EL (cell line): ENCODE results near the gene MATN1.
"Not testable (repeated sequence)": the region's sequence is repeated elsewhere in the genome, so short reads cannot be mapped to it uniquely, and the experiment has no call there.

Experiments
- DNase-seq: peaks from one replicate; pipeline ENCODE4 v3.0.0-alpha.2; 2016

Gene MATN1, protein sequence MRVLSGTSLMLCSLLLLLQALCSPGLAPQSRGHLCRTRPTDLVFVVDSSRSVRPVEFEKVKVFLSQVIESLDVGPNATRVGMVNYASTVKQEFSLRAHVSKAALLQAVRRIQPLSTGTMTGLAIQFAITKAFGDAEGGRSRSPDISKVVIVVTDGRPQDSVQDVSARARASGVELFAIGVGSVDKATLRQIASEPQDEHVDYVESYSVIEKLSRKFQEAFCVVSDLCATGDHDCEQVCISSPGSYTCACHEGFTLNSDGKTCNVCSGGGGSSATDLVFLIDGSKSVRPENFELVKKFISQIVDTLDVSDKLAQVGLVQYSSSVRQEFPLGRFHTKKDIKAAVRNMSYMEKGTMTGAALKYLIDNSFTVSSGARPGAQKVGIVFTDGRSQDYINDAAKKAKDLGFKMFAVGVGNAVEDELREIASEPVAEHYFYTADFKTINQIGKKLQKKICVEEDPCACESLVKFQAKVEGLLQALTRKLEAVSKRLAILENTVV

DNA sequence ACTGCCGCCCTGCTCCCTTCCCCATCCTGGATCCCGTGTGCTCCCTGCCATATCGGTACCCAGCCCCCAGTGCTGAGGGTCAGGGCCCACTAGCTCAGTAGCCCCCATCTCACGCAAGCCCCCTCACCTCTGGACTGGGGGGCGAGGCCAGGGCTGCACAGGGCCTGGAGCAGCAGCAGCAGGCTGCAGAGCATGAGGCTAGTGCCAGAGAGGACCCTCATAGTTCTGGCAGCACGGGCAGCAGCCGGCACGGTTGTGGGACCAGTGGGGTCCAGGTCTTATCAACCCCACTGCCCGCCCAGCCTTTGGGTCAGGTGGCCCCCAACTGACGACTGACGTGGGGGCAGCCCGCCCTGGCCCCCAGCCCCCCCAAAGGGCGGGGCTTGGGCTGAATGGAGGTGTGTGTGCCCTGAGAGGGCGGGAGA, at the start of gene MATN1:
Gene MATN1 (minus strand): TSS at position 255 of the 425 bp plus-strand sequence. CDS start 34 bp downstream, at position 221.
- DNase-seq, result no peak

DNA sequence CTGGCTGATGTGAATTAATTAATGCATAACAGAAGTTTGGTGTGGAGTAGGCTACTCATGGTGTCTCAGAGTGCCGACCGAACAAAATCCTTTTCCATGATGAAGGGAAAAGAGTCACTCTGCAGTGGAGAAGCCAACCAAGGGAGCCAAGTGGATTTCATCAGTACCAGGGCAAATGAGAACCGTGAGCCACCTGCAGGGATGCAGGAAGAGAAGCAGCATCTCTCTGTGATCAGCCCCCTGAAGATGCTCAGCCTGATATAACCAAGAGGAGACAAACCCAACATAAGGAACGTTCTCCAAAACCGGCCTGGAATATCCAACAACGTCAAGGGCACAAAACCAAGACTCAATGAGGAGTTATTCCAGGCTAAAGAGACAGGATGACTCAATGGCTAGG, 47.6 kb upstream of the MATN1 start:
- no peak for DNase-seq

DNA sequence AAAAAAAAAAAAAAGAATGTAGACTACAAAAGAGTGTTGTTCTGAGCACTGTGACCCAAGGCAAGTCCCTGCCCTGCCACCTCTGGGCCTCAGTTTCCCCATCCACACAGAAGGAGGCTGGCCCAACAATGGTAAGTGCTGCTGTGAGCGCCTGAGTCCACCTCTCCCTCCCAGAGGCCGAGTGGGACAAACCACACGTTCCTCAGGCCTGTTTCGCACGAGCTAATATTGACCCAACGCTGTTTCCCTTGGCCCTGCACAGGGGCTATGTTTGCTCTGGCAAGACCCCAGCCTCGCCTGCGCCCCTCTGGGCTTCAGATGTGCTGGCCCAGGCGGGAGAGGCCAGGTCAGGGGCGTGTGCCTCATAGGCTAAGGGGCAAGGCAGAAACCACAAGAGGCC, 46.8 kb upstream of the MATN1 start:
- no peak for DNase-seq

DNA sequence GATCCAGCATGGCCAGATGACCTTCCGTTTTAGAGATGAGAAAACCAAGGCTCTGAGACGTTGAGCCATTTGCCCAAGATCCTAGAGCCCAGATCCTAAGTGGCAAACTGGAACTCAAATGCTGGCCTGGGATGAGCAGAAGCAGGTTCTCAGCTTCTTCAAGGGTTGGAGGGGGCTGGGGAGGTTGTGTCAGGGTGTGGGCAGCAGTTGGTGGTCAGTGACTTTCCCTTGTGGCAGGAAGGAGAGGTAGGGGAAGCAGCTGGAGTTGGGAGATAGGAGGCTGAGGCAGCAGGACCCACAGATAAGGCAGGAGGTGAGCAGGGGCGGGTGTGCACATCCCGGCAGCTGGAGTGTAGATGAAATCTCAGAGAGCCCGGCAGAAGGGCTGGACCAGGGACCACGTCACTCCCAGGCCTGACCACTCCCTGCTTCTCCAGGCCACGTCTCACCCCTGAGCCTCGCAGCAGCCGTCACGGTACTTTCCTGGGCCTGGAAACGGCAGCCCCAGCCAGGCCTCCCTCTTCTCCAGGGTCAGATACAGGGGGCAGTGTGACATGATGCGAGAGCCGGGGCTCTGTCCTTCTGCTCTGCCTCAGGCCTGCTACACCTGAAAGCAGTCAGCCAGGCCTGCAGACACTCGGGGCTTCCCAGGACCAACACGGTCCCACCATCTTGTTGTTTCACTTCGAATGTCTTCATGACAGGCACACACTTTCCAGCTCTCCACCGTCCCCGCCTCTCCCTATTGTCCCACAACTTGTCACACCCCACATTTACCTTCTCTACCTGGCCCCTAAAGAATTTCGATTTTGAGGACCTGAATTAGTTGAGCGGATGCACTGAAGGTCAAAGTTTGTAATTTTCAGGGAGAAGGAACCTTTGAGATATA, 45.7 kb upstream of the MATN1 start:
- no peak for DNase-seq

DNA sequence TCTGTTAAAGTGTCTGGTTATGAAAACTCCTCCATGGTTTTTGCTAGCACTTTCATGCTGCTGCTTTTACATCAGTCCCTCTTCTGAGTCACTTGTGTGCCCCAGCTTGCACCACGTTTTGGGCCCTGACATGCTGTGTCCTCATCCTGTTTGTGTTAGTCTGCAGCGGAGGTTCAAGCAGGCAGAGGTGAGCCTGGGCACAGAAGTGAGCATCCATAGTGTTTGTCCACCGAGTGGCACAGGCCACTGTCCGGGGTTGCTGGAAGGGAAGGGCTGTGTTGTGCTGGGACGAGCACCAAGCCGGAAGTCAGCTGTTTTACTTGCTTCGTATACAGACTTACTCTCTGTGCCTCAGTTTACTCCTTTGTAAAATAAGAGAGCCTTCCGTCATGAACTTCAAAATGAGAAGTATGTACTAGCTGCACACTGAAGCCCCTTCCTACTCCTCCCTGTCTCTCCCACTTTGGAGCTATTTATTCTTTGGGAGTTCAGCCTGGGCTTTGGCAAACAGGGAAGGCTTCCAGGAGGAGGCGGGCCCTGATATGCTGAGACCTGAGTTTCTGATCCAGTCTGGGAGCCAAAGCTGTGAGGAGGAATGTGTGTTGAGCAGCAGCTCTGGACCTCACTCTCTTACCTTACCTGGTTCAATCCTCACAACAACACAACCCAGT, 44.9 kb upstream of the MATN1 start:
- DNase-seq, result no peak

DNA sequence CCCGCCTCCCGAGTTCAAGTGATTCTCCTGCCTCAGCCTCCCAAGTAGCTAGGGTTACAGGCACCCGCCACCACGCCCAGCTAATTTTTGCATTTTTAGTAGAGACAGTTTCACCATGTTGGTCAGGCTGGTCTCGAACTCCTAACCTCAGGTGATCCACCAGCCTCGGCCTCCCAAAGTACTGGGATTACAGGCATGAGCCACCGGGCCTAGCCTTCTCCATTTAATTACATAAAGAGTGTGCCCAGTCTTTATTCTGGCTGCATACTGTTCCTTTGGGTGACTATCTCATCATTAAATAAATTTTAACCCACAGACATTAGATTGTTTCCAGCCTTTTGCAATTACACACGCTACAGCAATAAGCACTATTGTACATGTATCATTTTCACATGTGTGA, 43.6 kb upstream of the MATN1 start:
- not testable (repeated sequence) for DNase-seq

DNA sequence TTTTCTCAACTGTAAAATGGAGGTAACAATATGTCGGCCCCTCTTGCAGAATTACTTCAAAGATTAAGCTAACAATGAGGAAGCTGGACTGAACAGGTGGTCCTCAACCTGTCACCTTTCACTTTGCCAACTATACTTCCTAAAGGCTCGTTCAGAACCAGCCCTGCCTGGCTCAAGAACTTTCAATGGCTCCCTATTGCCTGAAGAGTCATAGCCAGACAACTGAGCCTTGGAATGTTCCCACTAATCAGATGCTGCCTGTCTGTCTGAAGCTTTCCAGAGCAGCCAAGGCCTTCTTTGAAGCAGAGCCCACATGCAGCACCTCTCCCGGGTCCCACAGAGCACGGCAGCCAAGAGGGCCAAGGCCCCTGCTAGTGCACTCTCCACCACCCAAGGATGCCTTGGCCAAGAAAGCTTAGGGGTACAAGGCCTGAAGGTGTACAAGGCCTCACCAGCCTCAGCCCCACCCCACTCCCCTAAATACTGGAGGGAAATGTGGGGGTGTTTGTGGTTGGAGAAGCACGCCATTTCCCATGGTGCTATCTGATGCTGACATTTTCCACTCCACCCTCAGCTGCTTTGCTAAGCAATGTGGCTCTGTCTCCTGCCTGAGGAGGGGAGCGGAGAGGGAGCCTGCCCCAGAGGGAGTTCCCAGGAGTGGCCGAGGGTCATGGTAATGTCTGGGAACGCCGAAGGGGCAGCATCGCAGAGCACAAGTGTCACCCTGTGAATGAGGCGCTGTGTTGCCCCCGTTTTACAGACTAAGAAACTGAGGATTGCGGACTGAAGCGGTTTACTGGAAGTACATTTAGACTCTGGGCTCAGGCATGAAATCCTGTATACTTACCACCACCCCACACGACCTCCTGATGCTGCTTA, 42.4 kb upstream of the MATN1 start:
- no peak for DNase-seq

DNA sequence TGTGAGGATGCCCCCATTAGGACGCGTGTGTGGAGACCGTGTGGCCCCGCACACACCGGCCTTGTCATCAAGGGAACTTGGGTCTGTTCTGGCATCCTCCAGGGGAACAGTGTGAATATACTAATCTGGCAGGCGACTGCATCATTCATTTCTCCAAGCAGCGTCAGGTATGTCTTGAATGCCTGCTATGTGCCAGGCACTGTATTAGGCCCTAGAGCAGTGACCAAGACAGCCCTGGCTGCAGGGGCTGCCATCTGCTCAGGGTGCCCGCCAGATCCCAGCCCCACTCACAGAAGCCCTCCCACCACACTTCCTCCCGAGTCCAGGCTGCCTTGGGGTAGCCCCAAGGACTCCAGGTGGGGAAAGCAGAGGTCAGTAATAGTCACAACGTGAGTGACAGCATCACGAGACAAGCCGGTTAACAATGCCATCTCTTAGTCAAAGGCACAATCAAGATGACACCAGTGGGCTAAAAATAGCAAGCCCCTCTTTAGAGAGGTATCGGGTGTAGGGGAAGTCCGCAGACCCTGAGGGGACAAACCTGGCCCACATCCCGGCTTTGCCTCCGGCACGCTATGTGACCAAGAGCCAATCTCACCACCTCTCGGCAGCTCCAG, 41.7 kb upstream of the MATN1 start:
- no peak for DNase-seq

DNA sequence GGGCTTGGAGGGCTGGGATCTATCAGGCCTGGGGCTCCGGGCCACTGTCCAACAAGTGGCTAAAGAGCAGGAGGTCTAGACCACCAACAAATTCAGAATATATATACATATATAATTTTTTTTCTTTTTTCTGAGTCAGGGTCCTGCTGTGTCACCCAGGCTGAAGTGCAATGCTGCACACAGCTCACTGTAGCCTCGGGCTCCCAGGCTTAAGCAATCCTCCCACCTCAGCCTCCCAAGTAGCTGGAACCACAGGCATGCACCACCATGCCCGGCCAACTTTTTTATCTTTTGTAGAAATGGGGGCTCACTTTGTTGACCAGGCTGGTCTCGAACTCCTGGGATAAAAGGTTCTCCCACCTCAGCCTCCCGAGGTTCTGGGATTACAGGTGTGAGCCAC, 41.0 kb upstream of the MATN1 start:
- peak; percentile 37 for DNase-seq

DNA sequence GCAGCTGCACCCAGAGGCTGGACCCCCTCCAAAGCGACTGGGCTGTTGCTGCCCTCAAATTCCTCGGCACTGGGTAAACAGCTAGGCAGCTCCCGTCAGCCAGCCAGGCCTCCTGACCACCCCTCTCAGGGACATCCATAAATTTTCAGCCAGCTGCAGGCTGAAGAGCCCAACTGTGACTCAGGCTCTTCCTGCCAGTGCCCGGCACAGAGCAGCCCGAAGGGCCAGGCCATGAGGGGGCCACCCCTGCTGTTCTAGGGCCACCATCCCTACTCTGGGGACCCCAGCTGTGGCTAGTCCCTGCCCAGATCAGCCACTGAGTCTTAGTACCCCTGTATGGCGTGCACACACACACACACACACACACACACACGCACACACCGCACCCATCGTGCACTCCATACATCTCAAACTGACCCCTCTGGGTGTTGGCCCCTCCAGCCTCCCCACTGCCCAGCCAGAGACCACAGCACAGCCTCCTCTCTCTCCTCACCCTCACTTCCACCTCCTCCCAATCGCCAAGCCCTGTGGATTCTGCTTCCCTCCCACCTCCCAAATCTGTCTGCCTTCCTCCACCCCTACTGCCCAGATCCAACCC, 40.4 kb upstream of the MATN1 start:
- DNase-seq, result peak; percentile 73

DNA sequence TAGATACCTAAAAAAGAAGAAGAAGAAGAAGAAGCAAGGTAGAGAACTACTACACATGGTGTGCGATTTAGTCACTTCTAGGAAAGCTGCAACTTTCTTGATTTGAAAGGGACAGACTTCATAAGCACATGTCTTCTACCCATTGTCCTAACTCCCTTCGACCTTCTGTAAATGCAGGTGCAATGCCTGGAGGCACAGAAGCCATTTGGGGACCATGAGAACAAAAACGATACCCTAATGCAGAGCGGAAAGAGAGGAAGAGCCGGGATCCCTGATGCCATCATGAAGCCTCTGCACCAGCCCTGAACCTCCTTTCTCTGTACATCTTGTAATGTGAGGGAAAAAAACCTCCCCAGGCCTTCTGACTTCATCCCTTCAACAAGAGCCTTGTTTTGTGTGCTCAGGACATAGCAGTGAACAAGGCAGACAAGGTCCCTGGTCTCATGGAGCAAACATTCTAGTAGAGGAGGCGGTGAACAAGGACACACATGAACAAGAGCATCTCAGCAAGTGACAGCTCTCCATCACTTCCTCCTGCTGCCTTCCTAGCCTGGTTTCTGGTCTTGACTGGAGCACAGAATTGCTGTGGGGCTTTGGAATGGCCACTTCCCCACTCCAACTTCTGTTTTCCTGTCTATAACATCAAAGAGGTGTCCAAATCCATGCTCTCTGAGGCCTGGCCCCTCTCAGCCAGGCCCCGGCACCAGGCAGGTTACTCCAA, 39.7 kb upstream of the MATN1 start:
- DNase-seq, result no peak

DNA sequence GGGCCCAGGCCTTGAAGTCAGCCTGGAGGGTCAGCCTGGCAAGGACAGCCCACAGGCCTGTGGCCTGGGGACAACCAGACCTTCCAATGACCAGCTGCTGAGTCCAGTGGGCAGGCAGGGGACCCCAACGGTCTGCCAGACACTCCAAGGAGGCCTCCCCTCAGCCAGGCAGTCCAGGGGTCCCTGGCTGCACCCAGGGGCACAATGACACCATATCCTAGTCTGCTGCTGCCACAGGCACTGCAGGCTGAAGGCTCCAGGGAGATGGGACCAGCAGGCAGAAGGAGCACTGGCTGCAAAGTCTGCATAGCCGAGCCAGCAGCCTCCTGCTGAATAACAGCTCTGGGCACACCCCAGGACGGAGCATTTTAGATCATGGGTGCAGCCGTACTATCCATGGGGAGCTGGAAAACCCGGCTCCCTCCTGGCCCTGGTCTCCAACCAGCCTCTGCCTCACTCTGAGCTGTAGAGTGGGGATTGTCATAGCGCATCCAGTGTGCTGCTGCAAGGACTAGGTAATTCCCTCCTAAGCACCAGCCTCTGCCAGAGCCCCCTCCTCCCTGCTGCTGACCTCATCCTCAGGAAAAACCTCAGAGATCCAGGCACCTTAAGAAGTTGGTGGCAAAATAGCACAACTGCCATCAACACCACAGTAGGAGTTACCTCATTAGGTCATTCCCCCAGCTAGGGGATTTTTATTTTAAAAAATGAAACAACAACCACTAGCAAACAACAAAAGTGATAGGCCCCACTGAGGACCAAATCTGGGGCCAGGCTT, 39.0 kb upstream of the MATN1 start:
- no peak for DNase-seq

DNA sequence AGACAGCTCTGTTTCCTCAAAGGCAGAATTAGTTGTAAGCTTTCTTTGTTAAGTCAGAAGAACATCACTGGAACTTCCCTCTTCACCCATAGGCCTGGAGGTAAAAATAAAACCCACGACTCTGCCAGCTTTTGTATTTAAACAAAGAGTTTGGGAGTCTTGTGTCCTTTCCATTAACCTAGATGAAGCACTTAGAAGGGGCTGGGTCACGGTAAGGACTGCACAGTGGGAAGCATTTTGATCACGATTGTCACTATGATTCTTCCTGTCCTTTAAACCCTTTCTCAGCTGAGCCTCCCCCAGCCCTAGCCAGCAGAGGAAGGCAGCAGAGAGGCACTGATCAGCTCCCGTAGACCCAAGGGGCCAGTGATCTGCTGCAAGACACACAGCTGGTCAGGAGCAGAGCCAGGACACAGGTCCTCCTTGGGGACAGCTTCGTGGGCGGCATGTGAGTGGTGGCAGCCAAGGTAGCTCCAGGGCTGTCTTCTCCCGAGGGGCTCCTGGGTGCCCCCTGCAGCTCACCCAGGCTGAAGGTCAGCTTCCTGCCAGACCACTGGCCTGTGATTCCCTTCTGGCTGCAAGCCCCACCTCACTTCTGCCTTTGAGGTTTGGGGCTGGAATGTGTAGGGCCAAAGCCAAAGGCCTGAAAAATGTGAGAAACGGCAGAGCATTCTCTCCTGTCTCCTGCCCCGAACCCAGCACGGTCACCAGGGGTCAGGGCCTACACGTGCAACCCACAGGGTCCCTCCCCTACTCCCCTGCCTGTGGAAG, 38.2 kb upstream of the MATN1 start:
- DNase-seq, result peak; percentile 19

DNA sequence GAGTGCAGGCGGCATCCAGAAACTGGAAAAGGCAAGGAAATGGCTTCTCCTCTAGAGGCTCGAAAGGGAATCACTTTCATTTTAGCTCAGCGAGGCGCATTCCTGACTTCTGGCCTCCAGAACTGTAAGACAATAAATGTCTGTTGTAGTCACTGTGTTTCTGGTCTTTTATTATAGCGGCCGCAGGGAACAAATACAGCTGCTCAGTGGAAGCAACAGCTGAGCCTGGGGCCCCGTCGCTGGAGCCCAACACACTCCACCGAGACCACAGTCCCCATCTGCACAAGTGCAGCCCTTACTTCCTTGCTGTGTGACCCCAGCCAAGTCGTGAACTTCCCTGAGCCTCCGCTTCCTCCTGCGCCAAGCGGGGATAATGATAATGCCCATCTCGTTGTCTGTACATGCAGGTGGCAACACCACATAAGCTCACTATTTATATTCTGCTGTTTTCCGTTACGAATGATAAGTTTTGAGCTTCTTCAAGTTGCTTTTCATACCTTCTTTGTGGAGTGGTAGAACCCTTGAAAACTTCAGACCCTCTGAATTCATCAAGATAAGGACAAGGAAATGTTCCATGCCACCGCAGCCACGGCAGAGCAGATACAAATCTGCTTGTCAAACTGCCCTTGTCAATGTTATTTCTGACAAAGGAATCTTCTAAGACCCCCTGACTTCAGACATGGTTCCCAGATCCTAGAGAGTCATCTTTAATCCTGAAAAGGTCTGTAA, 37.4 kb upstream of the MATN1 start:
- DNase-seq, result no peak

DNA sequence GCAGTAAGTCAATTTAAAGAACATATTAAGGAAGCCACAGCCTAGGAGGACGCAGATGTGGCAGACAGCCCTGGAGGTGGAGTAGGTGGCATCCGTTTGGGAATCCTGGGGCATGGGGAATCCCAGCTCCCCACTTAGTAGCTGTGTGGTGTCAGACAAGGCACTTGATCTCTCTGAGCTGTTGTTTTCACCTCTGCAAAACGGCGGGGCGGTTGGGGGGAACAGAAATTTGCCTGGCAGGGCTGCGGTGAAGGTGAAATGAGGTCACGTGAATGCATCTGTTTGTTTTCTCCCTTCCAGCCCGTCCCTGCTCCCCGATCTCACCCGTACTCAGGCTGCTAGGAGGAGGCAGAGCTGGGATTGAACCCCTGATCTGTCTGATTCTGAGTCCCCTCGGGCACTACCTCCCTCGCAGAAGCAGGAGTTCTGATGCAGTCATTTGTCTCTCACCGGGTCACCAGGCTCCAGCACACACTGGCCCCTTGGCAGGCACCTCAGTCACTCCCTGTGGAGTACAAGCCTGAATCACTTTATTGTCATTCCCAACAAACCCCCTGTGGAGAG, 36.4 kb upstream of the MATN1 start:
- DNase-seq, result no peak

DNA sequence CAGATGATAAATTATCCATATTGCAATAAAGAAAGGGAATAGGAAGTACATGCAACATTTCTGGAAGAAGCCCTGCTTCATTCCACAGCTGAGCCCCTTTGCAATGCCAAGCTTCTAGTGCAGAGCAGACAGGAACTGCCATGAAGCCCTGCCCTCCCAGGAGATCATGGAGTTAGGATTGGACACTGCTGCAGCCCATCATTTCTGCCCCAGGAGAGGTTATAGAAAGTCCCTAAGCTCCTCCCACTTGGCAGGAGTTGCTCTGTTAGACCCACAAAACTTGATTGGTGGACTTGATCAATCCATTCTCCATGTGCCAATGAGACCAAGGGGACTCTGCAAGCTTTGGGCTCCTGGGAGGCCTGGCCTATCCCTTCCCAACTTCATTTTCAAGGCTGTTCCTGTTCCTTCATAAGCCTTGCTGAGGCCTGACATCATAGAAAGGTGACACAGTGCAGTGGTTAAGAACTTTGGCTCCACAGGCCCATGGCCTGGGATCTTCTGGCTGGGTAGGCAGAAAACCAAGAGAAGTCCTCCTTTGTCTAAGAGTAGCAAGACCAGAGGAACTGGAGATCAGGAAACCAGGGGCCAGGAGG, 35.5 kb upstream of the MATN1 start:
- DNase-seq, result peak; percentile 40

DNA sequence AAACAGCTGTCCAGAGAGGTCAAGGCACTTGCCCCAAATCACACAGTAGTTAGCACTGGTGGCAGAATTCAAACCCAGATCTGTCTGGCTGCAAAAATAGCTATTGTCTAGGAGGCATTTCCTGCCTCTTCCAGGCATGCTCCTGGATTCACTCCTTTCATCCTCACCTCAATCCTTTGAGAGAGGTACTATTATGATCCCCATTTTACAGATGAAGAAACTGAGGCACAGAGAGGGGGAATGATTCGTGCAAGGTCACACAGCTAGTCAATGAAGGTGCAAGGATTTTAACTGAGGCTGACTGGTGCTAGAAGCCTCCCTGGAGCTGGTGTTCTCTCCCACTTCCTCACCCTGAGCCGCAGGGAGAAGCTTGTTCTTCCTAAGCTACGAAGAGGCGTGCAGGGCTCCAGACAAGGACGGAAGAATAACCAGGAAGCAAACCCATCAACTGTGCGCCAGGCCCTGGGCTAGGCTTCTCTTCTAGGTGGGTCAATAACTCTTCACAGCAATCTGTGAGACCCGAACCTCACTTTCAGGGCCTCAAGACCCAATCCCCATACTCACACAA, 34.8 kb upstream of the MATN1 start:
- no peak for DNase-seq
